Ovary (tissue), 3 donors: Measurements from ENCODE around the gene HAPLN2.

ENCODE experiments used
- CTCF ChIP-seq, 3 donors: fragments of 450-650 bp in 2 of 3; fragments of 200-600 bp in 1 of 3; IDR thresholded peaks; one replicate each; pipeline versions ENCODE4 v1.5.1 to v1.8.0; 2016 to 2022; ENCODE audit warnings: antibody characterized with exemption in 3 of 3, mild to moderate bottlenecking in 1 of 3
- POLR2A ChIP-seq: fragments of 450-650 bp; IDR thresholded peaks from one replicate; pipeline ENCODE4 v1.6.1; 2017; ENCODE audit warnings: antibody characterized with exemption, mild to moderate bottlenecking, moderate library complexity
- donor health status: DM: no; HTN: no; CAD: no.

- TF ChIP-seq CTCF (IDR thresholded peaks at IDR 0.05) (no peak), POLR2A (no peak)
Measured at GRCh38 chr1:156612666-156613065, 6.5 kb upstream of the HAPLN2 start.
